ENCODE results near the gene U2AF2. TPM values are rescaled to one million over a fixed set of nuclear protein-coding genes. Genes with fewer than 3 reads are reported as not detected.

U2AF2 gene
- total RNA-seq, 3 donors from 2014 or later (not counting 1 experiment from before 2014, with no cell fraction given), result 304 to 322 (median 321) TPM

GRCh38 chr19:55704494-55705245 is 49.8 kb downstream of the U2AF2 start:
- Histone ChIP-seq H3K4me3 (ENCODE audit: low read length) (no peak overlapping the region), H3K27ac (ENCODE audit: low read length) (no peak overlapping the region), H3K36me3 (ENCODE audit: control insufficient read depth, insufficient read depth, low read length) (no peaks in the 10 kb centered on the region), H3K27me3 (ENCODE audit: control insufficient read depth, insufficient read depth, low read length) (no peaks in the 10 kb centered on the region), H3K9me3 (ENCODE audit: control insufficient read depth, insufficient read depth, low read length) (no peaks in the 10 kb centered on the region), H3K4me1 (ENCODE audit: control insufficient read depth, insufficient read depth, low read length) (peaks cover 5% of the 10 kb centered on the region)
- intact Hi-C loops (cut with micrococcal nuclease), result no loop called here
- Mint-ChIP-seq H3K27ac (no peak overlapping the region), H3K9me3 (no peaks in the 10 kb centered on the region), H3K27me3 (ENCODE audit: low read depth in 2 of 2) (no peaks in the 10 kb centered on the region), H3K4me1 (peaks cover 7 to 11% of the 10 kb centered on the region in 2 donors), H3K36me3 (no peaks in the 10 kb centered on the region), H3K4me3 (no peak overlapping the region)
- no peak for DNase-seq
- no peak for TF ChIP-seq CTCF (IDR thresholded peaks at IDR 0.05)
- 95% methylated on average over 15 of the region's 15 CpGs for WGBS (ENCODE audit: insufficient coverage)
- no peak for ATAC-seq

GRCh38 chr19:55705972-55706371 is 51.1 kb downstream of the U2AF2 start:
- TF ChIP-seq CTCF (IDR thresholded peaks at IDR 0.05), result no peak
- Mint-ChIP-seq H3K9me3 (no peaks in the 10 kb centered on the region), H3K4me1 (peaks cover 7 to 11% of the 10 kb centered on the region in 2 donors), H3K27me3 (ENCODE audit: low read depth in 2 of 2) (no peaks in the 10 kb centered on the region), H3K27ac (peak overlapping the region in 1 of 2 donors; percentile 9), H3K36me3 (no peaks in the 10 kb centered on the region), H3K4me3 (no peak overlapping the region)
- no peak for ATAC-seq
- WGBS (ENCODE audit: insufficient coverage), result 93% methylated on average over 3 of the region's 3 CpGs
- Histone ChIP-seq H3K27ac (ENCODE audit: low read length) (no peak overlapping the region), H3K36me3 (ENCODE audit: control insufficient read depth, insufficient read depth, low read length) (no peaks in the 10 kb centered on the region), H3K9me3 (ENCODE audit: control insufficient read depth, insufficient read depth, low read length) (no peaks in the 10 kb centered on the region), H3K27me3 (ENCODE audit: control insufficient read depth, insufficient read depth, low read length) (no peaks in the 10 kb centered on the region), H3K4me1 (ENCODE audit: control insufficient read depth, insufficient read depth, low read length) (peaks cover 5% of the 10 kb centered on the region), H3K4me3 (ENCODE audit: low read length) (no peak overlapping the region)
- no peak for DNase-seq
- intact Hi-C loops (cut with micrococcal nuclease), result no loop called here

- H3K36me3 ChIP-seq (ENCODE audit: control insufficient read depth, insufficient read depth, low read length), result no peaks in the 10 kb centered on the region
- TF ChIP-seq CTCF (IDR thresholded peaks at IDR 0.05), result no peak
- peak overlapping the region in 1 of 2 donors; percentile 64 for H3K27ac Mint-ChIP-seq
- no peak overlapping the region for H3K4me3 Mint-ChIP-seq
- DNase-seq (no peak), ATAC-seq (no peak)
- no peaks in the 10 kb centered on the region for H3K27me3 Mint-ChIP-seq (ENCODE audit: low read depth in 2 of 2)
- no peaks in the 10 kb centered on the region for H3K4me1 ChIP-seq (ENCODE audit: control insufficient read depth, insufficient read depth, low read length)
- peaks cover 3% of the 10 kb centered on the region for H3K27me3 ChIP-seq (ENCODE audit: control insufficient read depth, insufficient read depth, low read length)
- peaks cover 0 to 2% of the 10 kb centered on the region in 2 donors for H3K9me3 Mint-ChIP-seq
- peaks cover 0 to 6% of the 10 kb centered on the region in 2 donors for H3K4me1 Mint-ChIP-seq
- no peak overlapping the region for H3K27ac ChIP-seq (ENCODE audit: low read length)
- 80% methylated on average over 18 of the region's 18 CpGs for WGBS (ENCODE audit: insufficient coverage)
- H3K4me3 ChIP-seq (ENCODE audit: low read length), result no peak overlapping the region
- H3K9me3 ChIP-seq (ENCODE audit: control insufficient read depth, insufficient read depth, low read length), result no peaks in the 10 kb centered on the region
- no peaks in the 10 kb centered on the region for H3K36me3 Mint-ChIP-seq
- intact Hi-C loops (cut with micrococcal nuclease), result no loop called here
These were observed 56.9 kb downstream of the U2AF2 start for GRCh38 chr19:55711719-55712118.

All from natural killer cell (primary cell).